HepG2 (cell line): ENCODE results near the gene AKT2. TPM values are rescaled to one million over a fixed set of nuclear protein-coding genes. Genes with fewer than 3 reads are reported as not detected.

Source experiments
- ATAC-seq: fragments of 200-7000 bp; cut with Tn5 transposase; 3 replicates; pipeline ENCODE4 v1.9.1; 2020; ENCODE audit warnings: mild to moderate bottlenecking, moderate library complexity
- BruUV-seq: library from RNA; stranded (reverse); fragments of 400-500 nt; replicated peaks from 2 replicates; lab custom pipeline; 2021; lab: Mats Ljungman, UMichigan
- CTCF ChIA-PET: fragments of 300-600 bp; formaldehyde crosslinking; extraction: SDS; loops from one replicate; lab custom pipeline; 2021; ENCODE audit warnings: low total read pairs, inconsistent platforms, low intra/inter-chr PET ratio; lab: Yijun Ruan, JAX
- POLR2A ChIA-PET: fragments of 350-600 bp; sonication (Branson Sonifier 250); formaldehyde crosslinking; loops from one replicate; lab custom pipeline; 2020; ENCODE audit warnings: antibody characterized with exemption, inconsistent platforms; lab: Yijun Ruan, JAX
- DNase-seq: peaks from one replicate; pipeline ENCODE4 v3.0.0-alpha.2; 2015; ENCODE audit warnings: low spot score
- FAIRE-seq: peaks from 3 replicates; lab custom pipeline; 2011; peaks lifted over from hg19 to GRCh38; lab: Jason Lieb, UNC
- H2AFZ ChIP-seq: one replicate; pipeline ENCODE4 v1.6.1; 2011; ENCODE audit warnings: low read length, inconsistent platforms
- H3K27ac ChIP-seq: fragments of 300-600 bp; 3 replicates; pipeline ENCODE4 v1.8.0; 2011; ENCODE audit warnings: mixed run types, mild to moderate bottlenecking, mixed read lengths, low read length, inconsistent platforms; ENCODE audit not compliant: insufficient read depth; ENCODE audit errors: extremely low read length
- H3K27me3 ChIP-seq, 2 experiments: fragments of 200-600 bp in 1 of 2; 2 replicates in 1 of 2; 3 replicates in 1 of 2; pipeline versions ENCODE4 v1.6.0 to v1.8.0; 2011; ENCODE audit warnings: low read length in 2 of 2, mild to moderate bottlenecking in 2 of 2, moderate library complexity in 2 of 2, inconsistent platforms in 1 of 2; ENCODE audit not compliant: insufficient read depth in 2 of 2, control insufficient read depth in 1 of 2
- H3K36me3 ChIP-seq, 2 experiments: fragments of 200-600 bp in 1 of 2; replicated peaks in 1 of 2; 2 replicates in 1 of 2; 3 replicates in 1 of 2; pipeline versions ENCODE4 v1.5.1 to v1.8.0; 2011; ENCODE audit warnings: low read length in 2 of 2, inconsistent platforms in 1 of 2; ENCODE audit not compliant: insufficient read depth in 2 of 2, control insufficient read depth in 1 of 2
- H3K4me1 ChIP-seq: 2 replicates; pipeline ENCODE4 v1.5.1; 2012; ENCODE audit warnings: low read length, inconsistent platforms; ENCODE audit not compliant: insufficient read depth
- H3K4me2 ChIP-seq: 2 replicates; pipeline ENCODE4 v1.6.0; 2011; ENCODE audit warnings: low read depth, low read length, inconsistent platforms
- H3K4me3 ChIP-seq, 3 experiments: fragments of 200-600 bp in 1 of 3; sonication (generic), shearing (Covaris generic) in 1 of 3; replicated peaks in 1 of 3; 2 replicates each; pipeline ENCODE4 v1.5.1; 2011 to 2016; ENCODE audit warnings: low read length in 3 of 3, inconsistent platforms in 2 of 3, low read depth in 2 of 3, mild to moderate bottlenecking in 2 of 3, control low read depth in 1 of 3, mixed read lengths in 1 of 3; ENCODE audit not compliant: insufficient read depth in 1 of 3
- H3K79me2 ChIP-seq: one replicate; pipeline ENCODE4 v1.6.1; 2011; ENCODE audit warnings: low read length, inconsistent platforms; ENCODE audit not compliant: insufficient read depth
- H3K9ac ChIP-seq: 2 replicates; pipeline ENCODE4 v1.6.0; 2011; ENCODE audit warnings: mild to moderate bottlenecking, low read depth, low read length, inconsistent platforms; ENCODE audit not compliant: insufficient read depth
- H3K9me3 ChIP-seq: 2 replicates; pipeline ENCODE4 v1.5.1; 2012; ENCODE audit warnings: mild to moderate bottlenecking, low read length
- H4K20me1 ChIP-seq: 2 replicates; pipeline ENCODE4 v1.6.0; 2011; ENCODE audit warnings: inconsistent platforms, mild to moderate bottlenecking, low read length, moderate library complexity; ENCODE audit not compliant: insufficient read depth
- ATF7 ChIP-seq, 2 experiments: fragments of 450-650 bp in 1 of 2; sonication (generic) in 1 of 2; formaldehyde crosslinking in 1 of 2; IDR thresholded peaks; 2 replicates each; pipeline versions ENCODE4 v1.4.0 to v1.6.1; 2016 to 2020; ENCODE audit warnings: antibody characterized with exemption in 1 of 2, mild to moderate bottlenecking in 1 of 2, missing genetic modification reagents in 1 of 2
- HNRNPLL ChIP-seq: fragments of 200-400 bp; formaldehyde crosslinking; IDR thresholded peaks from 2 replicates; pipeline ENCODE4 v1.6.1; 2017; ENCODE audit warnings: mild to moderate bottlenecking, low read depth, low read length; ENCODE audit not compliant: poor library complexity, severe bottlenecking
- HOXA3 ChIP-seq: sonication (generic); formaldehyde crosslinking; IDR thresholded peaks from 2 replicates; pipeline ENCODE4 v1.5.0; 2020; ENCODE audit warnings: missing genetic modification reagents
- KDM2A ChIP-seq: sonication (generic); formaldehyde crosslinking; IDR thresholded peaks from 2 replicates; pipeline ENCODE4 v1.4.0; 2020; ENCODE audit warnings: low read depth, missing genetic modification reagents, borderline replicate concordance
- MYC ChIP-seq: sonication (generic); formaldehyde crosslinking; IDR thresholded peaks from 2 replicates; pipeline ENCODE4 v1.9.0; 2021; ENCODE audit warnings: missing genetic modification reagents, borderline replicate concordance
- NFKB2 ChIP-seq: sonication (generic); formaldehyde crosslinking; IDR thresholded peaks from 2 replicates; pipeline ENCODE4 v1.4.0; 2020; ENCODE audit warnings: missing genetic modification reagents, borderline replicate concordance
- RBM22 ChIP-seq: fragments of 200-400 bp; formaldehyde crosslinking; optimal IDR thresholded peaks from 2 replicates; pipeline ENCODE3; 2017; ENCODE audit warnings: mild to moderate bottlenecking, low read length, moderate library complexity
- SIN3B ChIP-seq: fragments of 150-350 bp; IDR thresholded peaks from 2 replicates; pipeline ENCODE4 v1.6.1; 2014; ENCODE audit warnings: low read length
- SP4 ChIP-seq: sonication (generic); formaldehyde crosslinking; IDR thresholded peaks from 2 replicates; pipeline ENCODE4 v1.8.1; 2023; ENCODE audit warnings: mild to moderate bottlenecking, missing genetic modification reagents
- ZBTB38 ChIP-seq: sonication (generic); formaldehyde crosslinking; IDR thresholded peaks from 2 replicates; pipeline ENCODE4 v1.5.1; 2020; ENCODE audit warnings: mild to moderate bottlenecking, missing genetic modification reagents
- ZMYM4 ChIP-seq: sonication (generic); formaldehyde crosslinking; IDR thresholded peaks from 2 replicates; pipeline ENCODE4 v1.8.1; 2023; ENCODE audit warnings: mild to moderate bottlenecking, missing genetic modification reagents
- ZNF124 ChIP-seq: sonication (generic); formaldehyde crosslinking; IDR thresholded peaks from 2 replicates; pipeline ENCODE4 v1.4.0; 2020; ENCODE audit warnings: missing genetic modification reagents
- ZNF468 ChIP-seq: sonication (generic); formaldehyde crosslinking; IDR thresholded peaks from 2 replicates; pipeline ENCODE4 v1.8.0; 2022; ENCODE audit warnings: mild to moderate bottlenecking, moderate library complexity, missing genetic modification reagents
- ZNF607 ChIP-seq: sonication (generic); formaldehyde crosslinking; IDR thresholded peaks from 2 replicates; pipeline ENCODE4 v1.5.1; 2020; ENCODE audit warnings: missing genetic modification reagents, mild to moderate bottlenecking, borderline replicate concordance
- WGBS: methylation state at CpG from one replicate; pipeline ENCODE4 v1.1.6; 2017; ENCODE audit warnings: low lambda C conversion rate; 5-methylcytosine and 5-hydroxymethylcytosine counted together
- in situ Hi-C: cut with HindIII; loops from 2 replicates; pipeline ENCODE4 v1.10.0; 2017; ENCODE audit warnings: low pct_unique_long_range_greater_than_20kb; ENCODE audit not compliant: extremely low pct_ligation_motif_present
- intact Hi-C: fragments of 100-400 bp; cut with micrococcal nuclease; formaldehyde crosslinking; loops from one replicate; pipeline ENCODE4 v1.10.0; 2022; ENCODE audit not compliant: unreplicated experiment
- polyA plus RNA-seq, 8 experiments: library from polyadenylated mRNA; depleted of rRNA in 3 of 8; stranded (reverse) in 7 of 8; unstranded in 1 of 8; fragments of >200 nt; fragmentation: Illumina TruSeq in 4 of 8; extraction: Trizol in 4 of 8; gene quantifications; 2 replicates each; pipeline versions ENCODE4 v1.2.1 to v1.2.3, GENCODE V29; 2011 to 2016; ENCODE audit warnings: low read depth in 4 of 8, missing spikeins in 1 of 8, mixed read lengths in 1 of 8; ENCODE audit not compliant: insufficient read depth in 1 of 8
- total RNA-seq, 5 experiments: library from RNA; depleted of rRNA; stranded (reverse); fragments of >200 nt; fragmentation: Illumina TruSeq; extraction: Trizol; gene quantifications; 2 replicates each; pipeline ENCODE4 v1.2.3, GENCODE V29; 2016; ENCODE audit warnings: low read depth in 1 of 5
- TF ChIP-seq, protein P1 (sequence below): sonication (generic); formaldehyde crosslinking; IDR thresholded peaks from 2 replicates; pipeline ENCODE4 v1.5.0; 2020; ENCODE audit warnings: mild to moderate bottlenecking, missing genetic modification reagents, borderline replicate concordance
- TF ChIP-seq, protein P2 (sequence below): sonication (generic); formaldehyde crosslinking; IDR thresholded peaks from 2 replicates; pipeline ENCODE4 v1.4.0; 2020; ENCODE audit warnings: low read depth, mild to moderate bottlenecking, missing genetic modification reagents
- TF ChIP-seq, protein P3 (sequence below): sonication (generic); formaldehyde crosslinking; IDR thresholded peaks from 2 replicates; pipeline ENCODE4 v1.9.0; 2022; ENCODE audit warnings: missing genetic modification reagents, mild to moderate bottlenecking, borderline replicate concordance

AKT2 gene
- total and polyA plus RNA-seq, 2 of the 13 experiments (the other 11 are each of a cell fraction or from before 2014, with no cell fraction given), result 82.1 to 173 TPM

DNA sequence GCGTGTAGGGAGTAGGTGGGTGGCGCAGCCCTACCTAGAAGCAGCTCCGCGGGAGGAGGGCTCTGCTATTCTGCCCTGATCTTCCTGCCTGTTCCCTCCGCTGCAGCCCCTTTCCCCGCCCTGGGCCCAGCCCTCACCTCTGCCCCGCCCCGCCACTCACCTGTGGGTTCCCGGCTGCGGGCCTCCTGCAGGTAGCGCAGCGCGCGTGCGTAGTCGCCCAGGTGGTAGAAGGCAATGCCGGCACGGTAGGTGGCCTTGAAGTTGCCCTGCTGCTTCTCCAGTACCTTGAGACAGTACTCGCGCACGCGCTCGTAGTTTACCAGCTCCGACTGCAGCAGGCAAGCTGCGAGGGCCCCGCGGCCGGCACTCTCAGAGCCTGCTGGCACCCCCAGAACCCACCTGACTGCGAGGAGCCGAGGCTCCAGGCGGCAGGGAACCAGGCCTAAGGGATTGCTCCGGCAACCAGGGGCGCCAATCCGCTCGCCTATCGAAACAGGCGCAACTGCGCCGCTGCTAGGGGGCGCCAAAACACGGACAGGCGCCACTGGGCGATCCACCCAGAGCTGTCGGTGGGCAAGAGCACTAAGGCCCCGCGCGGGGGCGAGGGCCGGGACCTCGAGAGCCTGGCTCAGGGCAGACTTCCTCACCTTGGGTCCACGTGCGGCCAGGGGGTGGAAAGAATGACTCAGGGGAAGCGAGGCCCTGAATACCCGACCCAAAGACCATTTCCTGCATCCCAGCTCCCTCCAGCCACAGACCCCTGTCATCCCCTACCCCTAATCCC is 67.9 kb downstream of the AKT2 start:
- Histone ChIP-seq H3K27ac (no peak overlapping the region), H3K9ac (no peak overlapping the region), H3K27me3 (peaks cover 0 to 7% of the 10 kb centered on the region in 2 experiments; a peak in 1 of 5 replicates), H3K79me2 (no peaks in the 10 kb centered on the region), H2AFZ (no peak overlapping the region), H4K20me1 (no peaks in the 10 kb centered on the region), H3K36me3 (no peaks in the 10 kb centered on the region), H3K4me3 (no peak overlapping the region), H3K9me3 (no peaks in the 10 kb centered on the region), H3K4me2 (no peak overlapping the region), H3K4me1 (peaks cover 7% of the 10 kb centered on the region)
- DNase-seq, result no peak
- ChIA-PET CTCF (no interaction called here), POLR2A (no interaction called here)
- BruUV-seq, result no TSS peak
- WGBS, result 75% methylated on average over 27 of the region's 54 CpGs
- intact Hi-C loops, result no loop called here
- no peak for FAIRE-seq
- peak; percentile 41 for ATAC-seq
- in situ Hi-C loops, result no loop called here
- TF ChIP-seq ATF7 (IDR thresholded peaks at IDR 0.05) (no peak), ATF7 (CRISPR knock-in tag; IDR thresholded peaks at IDR 0.05) (no peak), MYC (CRISPR knock-in tag) (0 out of 2 replicates have a peak, but pooled peaks have one; percentile 18), HNRNPLL (peak; percentile 25), ZNF468 (CRISPR knock-in tag) (no peak), SIN3B (no peak), KDM2A (CRISPR knock-in tag) (peak; percentile 50; the same call in 1 of the 2 replicates), HOXA3 (CRISPR knock-in tag) (0 out of 2 replicates have a peak, but pooled peaks have one; percentile 33), ZNF607 (CRISPR knock-in tag) (no peak), RBM22 (no peak), ZMYM4 (0 out of 2 replicates have a peak, but pooled peaks have one; percentile 17), ZNF124 (CRISPR knock-in tag) (no peak), NFKB2 (CRISPR knock-in tag) (no peak), ZBTB38 (CRISPR knock-in tag) (peak; percentile 79), SP4 (CRISPR knock-in tag) (no peak)
- TF ChIP-seq, protein P1, sequence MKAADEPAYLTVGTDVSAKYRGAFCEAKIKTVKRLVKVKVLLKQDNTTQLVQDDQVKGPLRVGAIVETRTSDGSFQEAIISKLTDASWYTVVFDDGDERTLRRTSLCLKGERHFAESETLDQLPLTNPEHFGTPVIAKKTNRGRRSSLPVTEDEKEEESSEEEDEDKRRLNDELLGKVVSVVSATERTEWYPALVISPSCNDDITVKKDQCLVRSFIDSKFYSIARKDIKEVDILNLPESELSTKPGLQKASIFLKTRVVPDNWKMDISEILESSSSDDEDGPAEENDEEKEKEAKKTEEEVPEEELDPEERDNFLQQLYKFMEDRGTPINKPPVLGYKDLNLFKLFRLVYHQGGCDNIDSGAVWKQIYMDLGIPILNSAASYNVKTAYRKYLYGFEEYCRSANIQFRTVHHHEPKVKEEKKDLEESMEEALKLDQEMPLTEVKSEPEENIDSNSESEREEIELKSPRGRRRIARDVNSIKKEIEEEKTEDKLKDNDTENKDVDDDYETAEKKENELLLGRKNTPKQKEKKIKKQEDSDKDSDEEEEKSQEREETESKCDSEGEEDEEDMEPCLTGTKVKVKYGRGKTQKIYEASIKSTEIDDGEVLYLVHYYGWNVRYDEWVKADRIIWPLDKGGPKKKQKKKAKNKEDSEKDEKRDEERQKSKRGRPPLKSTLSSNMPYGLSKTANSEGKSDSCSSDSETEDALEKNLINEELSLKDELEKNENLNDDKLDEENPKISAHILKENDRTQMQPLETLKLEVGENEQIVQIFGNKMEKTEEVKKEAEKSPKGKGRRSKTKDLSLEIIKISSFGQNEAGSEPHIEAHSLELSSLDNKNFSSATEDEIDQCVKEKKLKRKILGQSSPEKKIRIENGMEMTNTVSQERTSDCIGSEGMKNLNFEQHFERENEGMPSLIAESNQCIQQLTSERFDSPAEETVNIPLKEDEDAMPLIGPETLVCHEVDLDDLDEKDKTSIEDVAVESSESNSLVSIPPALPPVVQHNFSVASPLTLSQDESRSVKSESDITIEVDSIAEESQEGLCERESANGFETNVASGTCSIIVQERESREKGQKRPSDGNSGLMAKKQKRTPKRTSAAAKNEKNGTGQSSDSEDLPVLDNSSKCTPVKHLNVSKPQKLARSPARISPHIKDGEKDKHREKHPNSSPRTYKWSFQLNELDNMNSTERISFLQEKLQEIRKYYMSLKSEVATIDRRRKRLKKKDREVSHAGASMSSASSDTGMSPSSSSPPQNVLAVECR (CRISPR knock-in tag), result peak; percentile 14; the same call in 1 of the 2 replicates
- TF ChIP-seq, protein P2, sequence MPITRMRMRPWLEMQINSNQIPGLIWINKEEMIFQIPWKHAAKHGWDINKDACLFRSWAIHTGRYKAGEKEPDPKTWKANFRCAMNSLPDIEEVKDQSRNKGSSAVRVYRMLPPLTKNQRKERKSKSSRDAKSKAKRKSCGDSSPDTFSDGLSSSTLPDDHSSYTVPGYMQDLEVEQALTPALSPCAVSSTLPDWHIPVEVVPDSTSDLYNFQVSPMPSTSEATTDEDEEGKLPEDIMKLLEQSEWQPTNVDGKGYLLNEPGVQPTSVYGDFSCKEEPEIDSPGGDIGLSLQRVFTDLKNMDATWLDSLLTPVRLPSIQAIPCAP, result no peak
- TF ChIP-seq, protein P3, sequence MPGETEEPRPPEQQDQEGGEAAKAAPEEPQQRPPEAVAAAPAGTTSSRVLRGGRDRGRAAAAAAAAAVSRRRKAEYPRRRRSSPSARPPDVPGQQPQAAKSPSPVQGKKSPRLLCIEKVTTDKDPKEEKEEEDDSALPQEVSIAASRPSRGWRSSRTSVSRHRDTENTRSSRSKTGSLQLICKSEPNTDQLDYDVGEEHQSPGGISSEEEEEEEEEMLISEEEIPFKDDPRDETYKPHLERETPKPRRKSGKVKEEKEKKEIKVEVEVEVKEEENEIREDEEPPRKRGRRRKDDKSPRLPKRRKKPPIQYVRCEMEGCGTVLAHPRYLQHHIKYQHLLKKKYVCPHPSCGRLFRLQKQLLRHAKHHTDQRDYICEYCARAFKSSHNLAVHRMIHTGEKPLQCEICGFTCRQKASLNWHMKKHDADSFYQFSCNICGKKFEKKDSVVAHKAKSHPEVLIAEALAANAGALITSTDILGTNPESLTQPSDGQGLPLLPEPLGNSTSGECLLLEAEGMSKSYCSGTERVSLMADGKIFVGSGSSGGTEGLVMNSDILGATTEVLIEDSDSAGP (CRISPR knock-in tag), result peak; percentile 33; the same call in 1 of the 2 replicates
